HEK293 (cell line): Measurements from ENCODE around the gene MAP7D1.

Source experiments
- HOXC10 ChIP-seq: sonication (generic); formaldehyde crosslinking; IDR thresholded peaks from 2 replicates; pipeline ENCODE4 v1.8.1; 2023; ENCODE audit warnings: mild to moderate bottlenecking, missing genetic modification reagents
- KLF8 ChIP-seq: fragments of 450-650 bp; formaldehyde crosslinking; IDR thresholded peaks from 2 replicates; pipeline ENCODE4 v1.5.1; 2016; ENCODE audit warnings: missing biosample characterization, missing genetic modification characterization
- SETDB1 ChIP-seq: IDR thresholded peaks from one replicate; pipeline ENCODE4 v1.6.1; 2017; ENCODE audit warnings: mild to moderate bottlenecking, low read length, moderate library complexity, mixed read lengths; ENCODE audit not compliant: insufficient read length
- SP2 ChIP-seq: fragments of 450-650 bp; formaldehyde crosslinking; IDR thresholded peaks from 2 replicates; pipeline ENCODE4 v1.5.1; 2016; ENCODE audit warnings: missing biosample characterization, missing genetic modification characterization
- TCF7L2 ChIP-seq: IDR thresholded peaks from 2 replicates; pipeline ENCODE4 v1.6.1; 2011; ENCODE audit warnings: low read depth, mild to moderate bottlenecking, inconsistent platforms, low read length, moderate library complexity, borderline replicate concordance
- ZBTB48 ChIP-seq: fragments of 450-650 bp; formaldehyde crosslinking; IDR thresholded peaks from 2 replicates; pipeline ENCODE4 v1.5.1; 2016; ENCODE audit warnings: missing biosample characterization, missing genetic modification characterization
- ZFP3 ChIP-seq: fragments of 450-650 bp; formaldehyde crosslinking; IDR thresholded peaks from 2 replicates; pipeline ENCODE4 v1.5.1; 2016; ENCODE audit warnings: low read depth, missing biosample characterization, missing genetic modification characterization
- ZNF175 ChIP-seq: fragments of 450-650 bp; formaldehyde crosslinking; IDR thresholded peaks from 2 replicates; pipeline ENCODE4 v1.5.1; 2016; ENCODE audit warnings: missing biosample characterization, missing genetic modification characterization
- ZNF18 ChIP-seq: fragments of 450-650 bp; formaldehyde crosslinking; IDR thresholded peaks from 2 replicates; pipeline ENCODE4 v1.5.1; 2016; ENCODE audit warnings: missing biosample characterization, missing genetic modification characterization
- ZNF2 ChIP-seq: fragments of 450-650 bp; formaldehyde crosslinking; IDR thresholded peaks from 2 replicates; pipeline ENCODE4 v1.5.1; 2016; ENCODE audit warnings: missing biosample characterization, missing genetic modification characterization
- ZNF211 ChIP-seq: fragments of 450-650 bp; formaldehyde crosslinking; IDR thresholded peaks from 2 replicates; pipeline ENCODE4 v1.5.1; 2016; ENCODE audit warnings: low read depth, missing biosample characterization, missing genetic modification characterization
- ZNF221 ChIP-seq: fragments of 450-650 bp; formaldehyde crosslinking; IDR thresholded peaks from 2 replicates; pipeline ENCODE4 v1.5.1; 2017; ENCODE audit warnings: missing biosample characterization, missing genetic modification characterization, borderline replicate concordance
- ZNF24 ChIP-seq: fragments of 450-650 bp; formaldehyde crosslinking; IDR thresholded peaks from 2 replicates; pipeline ENCODE4 v1.5.1; 2016; ENCODE audit warnings: missing biosample characterization, missing genetic modification characterization
- ZNF248 ChIP-seq: fragments of 450-650 bp; formaldehyde crosslinking; IDR thresholded peaks from 2 replicates; pipeline ENCODE4 v1.5.1; 2017; ENCODE audit warnings: missing biosample characterization, missing genetic modification characterization
- ZNF280C ChIP-seq: fragments of 450-650 bp; formaldehyde crosslinking; IDR thresholded peaks from 2 replicates; pipeline ENCODE4 v1.5.1; 2016; ENCODE audit warnings: missing biosample characterization, missing genetic modification characterization
- ZNF341 ChIP-seq: fragments of 450-650 bp; formaldehyde crosslinking; IDR thresholded peaks from 2 replicates; pipeline ENCODE4; 2016; ENCODE audit warnings: low read depth, missing biosample characterization, missing genetic modification characterization
- ZNF426 ChIP-seq: fragments of 450-650 bp; formaldehyde crosslinking; IDR thresholded peaks from 2 replicates; pipeline ENCODE4 v1.5.1; 2017; ENCODE audit warnings: missing biosample characterization, missing genetic modification characterization, mild to moderate bottlenecking, inconsistent platforms, moderate library complexity
- ZNF449 ChIP-seq: fragments of 450-650 bp; formaldehyde crosslinking; IDR thresholded peaks from 2 replicates; pipeline ENCODE4 v1.5.1; 2017; ENCODE audit warnings: missing biosample characterization, mild to moderate bottlenecking, missing genetic modification characterization, moderate library complexity
- ZNF473 ChIP-seq: fragments of 450-650 bp; formaldehyde crosslinking; IDR thresholded peaks from 2 replicates; pipeline ENCODE4 v1.5.1; 2017; ENCODE audit warnings: missing biosample characterization, missing genetic modification characterization
- ZNF501 ChIP-seq: fragments of 450-650 bp; formaldehyde crosslinking; IDR thresholded peaks from 2 replicates; pipeline ENCODE4 v1.5.1; 2016; ENCODE audit warnings: missing biosample characterization, missing genetic modification characterization
- ZNF518A ChIP-seq: fragments of 450-650 bp; formaldehyde crosslinking; conservative IDR thresholded peaks from 2 replicates; pipeline ENCODE4 v1.5.1; 2016; ENCODE audit warnings: low read depth, missing biosample characterization, missing genetic modification characterization
- ZNF560 ChIP-seq: fragments of 450-650 bp; formaldehyde crosslinking; IDR thresholded peaks from 2 replicates; pipeline ENCODE4 v1.5.1; 2017; ENCODE audit warnings: missing biosample characterization, missing genetic modification characterization, borderline replicate concordance
- ZNF610 ChIP-seq: fragments of 450-650 bp; formaldehyde crosslinking; IDR thresholded peaks from 2 replicates; pipeline ENCODE4 v1.5.1; 2016; ENCODE audit warnings: missing biosample characterization, missing genetic modification characterization, borderline replicate concordance
- ZNF621 ChIP-seq: fragments of 450-650 bp; formaldehyde crosslinking; IDR thresholded peaks from 2 replicates; pipeline ENCODE4 v1.5.1; 2017; ENCODE audit warnings: missing biosample characterization, missing genetic modification characterization
- ZNF624 ChIP-seq: fragments of 450-650 bp; formaldehyde crosslinking; IDR thresholded peaks from 2 replicates; pipeline ENCODE4 v1.5.1; 2017; ENCODE audit warnings: missing biosample characterization, missing genetic modification characterization
- ZNF768 ChIP-seq: fragments of 450-650 bp; formaldehyde crosslinking; IDR thresholded peaks from 2 replicates; pipeline ENCODE4 v1.5.1; 2018; ENCODE audit warnings: missing biosample characterization, mild to moderate bottlenecking, missing genetic modification characterization
- ZNF776 ChIP-seq: fragments of 450-650 bp; formaldehyde crosslinking; IDR thresholded peaks from 2 replicates; pipeline ENCODE4 v1.5.0; 2017; ENCODE audit warnings: missing biosample characterization, missing genetic modification characterization, borderline replicate concordance
- ZNF792 ChIP-seq: fragments of 450-650 bp; formaldehyde crosslinking; IDR thresholded peaks from 2 replicates; pipeline ENCODE4 v1.5.1; 2016; ENCODE audit warnings: missing biosample characterization, missing genetic modification characterization
- ZSCAN4 ChIP-seq: fragments of 450-650 bp; formaldehyde crosslinking; IDR thresholded peaks from 2 replicates; pipeline ENCODE4 v1.5.1; 2017; ENCODE audit warnings: missing biosample characterization, missing genetic modification characterization

The MAP7D1 gene

GRCh38 chr1:36157115-36157903, 1.3 kb downstream of the MAP7D1 start (continued):
- TF ChIP-seq ZNF518A (tag by site-specific recombination) (no peak), TCF7L2 (no peak), ZNF621 (tag by site-specific recombination) (no peak), ZNF24 (tag by site-specific recombination) (0 out of 2 replicates have a peak, but pooled peaks have one; percentile 1), ZBTB48 (tag by site-specific recombination) (no peak), ZNF248 (tag by site-specific recombination) (no peak), ZNF792 (tag by site-specific recombination) (no peak), ZSCAN4 (tag by site-specific recombination) (no peak), ZNF768 (no peak), ZFP3 (tag by site-specific recombination) (no peak), ZNF426 (tag by site-specific recombination) (no peak), ZNF624 (tag by site-specific recombination) (no peak), ZNF211 (no peak), ZNF449 (tag by site-specific recombination) (peak; percentile 98), ZNF175 (no peak), ZNF776 (tag by site-specific recombination) (no peak), ZNF610 (no peak), HOXC10 (CRISPR knock-in tag) (no peak), ZNF221 (tag by site-specific recombination) (no peak), SETDB1 (no peak), ZNF280C (no peak), ZNF473 (tag by site-specific recombination) (no peak), ZNF501 (tag by site-specific recombination) (0 out of 2 replicates have a peak, but pooled peaks have one; percentile 5), ZNF560 (no peak), KLF8 (0 out of 2 replicates have a peak, but pooled peaks have one; percentile 53), ZNF18 (tag by site-specific recombination) (no peak), ZNF2 (no peak), ZNF341 (tag by site-specific recombination) (peak; percentile 61), SP2 (tag by site-specific recombination) (peak; percentile 28)
